Stimulated activated CD8-positive, alpha-beta memory T cell treated with anti-CD3 and anti-CD28 coated beads, Interleukin-15, amount 100 ng/mL, for 4 hours (primary cell): Measurements from ENCODE around the gene WDR49.

ENCODE experiments used
- DNase-seq, 2 donors: peaks; one replicate each; pipeline ENCODE4 v3.0.0-alpha.2; 2020; ENCODE audit warnings: low read depth in 2 of 2

WDR49 gene

DNA sequence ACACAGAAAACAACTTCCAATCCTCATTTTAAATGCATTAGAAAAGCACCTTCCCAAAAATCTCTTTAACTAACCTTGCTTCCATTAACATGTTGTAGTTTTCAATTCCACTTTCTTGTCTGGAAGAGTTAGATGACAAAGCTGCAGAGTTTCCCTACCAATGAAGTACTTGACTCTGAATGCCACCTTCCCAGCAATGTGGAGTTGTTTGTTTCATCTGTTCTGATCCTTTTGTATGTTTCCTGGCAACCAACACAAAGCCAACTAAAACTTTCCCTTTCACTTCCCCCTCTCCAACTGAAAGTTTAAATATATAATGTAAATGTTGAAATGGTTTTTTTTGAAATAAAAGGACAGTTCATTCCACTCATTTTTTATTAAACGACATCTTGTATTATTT lies at the start of gene WDR49:
WDR49 (minus strand) TSS at position 183 of the 400 bp plus-strand sequence. CDS start 517 bp downstream, outside the sequence.
- no peak for DNase-seq

- no peak for DNase-seq
Measured at GRCh38 chr3:167700926-167701325, 47.2 kb upstream of the WDR49 start.

GRCh38 chr3:167700046-167700445 lies 46.3 kb upstream of the WDR49 start:
- DNase-seq, result no peak

GRCh38 chr3:167694121-167694520 lies 40.4 kb upstream of the WDR49 start:
- DNase-seq, result no peak

- no peak for DNase-seq
Measured at GRCh38 chr3:167691366-167691765, 37.6 kb upstream of the WDR49 start.

DNA sequence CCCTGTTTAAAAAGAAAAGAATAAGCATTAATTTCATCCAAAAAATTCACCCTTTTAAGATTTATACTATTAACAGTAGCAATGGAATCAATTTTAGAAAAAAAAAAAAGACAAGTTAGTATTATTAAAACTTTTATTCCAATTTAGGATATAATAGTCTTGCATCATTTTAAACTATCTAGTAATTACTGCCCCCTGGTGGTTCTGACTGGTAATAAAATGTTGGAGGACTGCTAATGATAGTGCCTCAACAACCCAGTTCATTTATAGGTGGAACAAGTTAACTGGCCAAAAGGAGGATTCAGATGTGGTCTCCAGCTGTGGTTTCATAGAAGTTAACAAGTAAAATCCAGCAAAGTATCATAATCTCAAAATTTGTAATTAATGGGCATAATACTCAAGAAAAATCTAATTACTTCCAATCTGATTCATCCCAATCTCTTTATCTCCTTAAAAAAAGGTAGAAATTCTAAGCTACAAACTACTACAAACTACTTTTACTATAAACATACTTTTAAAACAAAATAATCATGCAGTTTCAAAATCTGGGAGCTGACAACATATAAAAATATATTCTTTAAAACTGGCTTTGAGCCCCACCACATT lies 30.7 kb upstream of the WDR49 start:
- DNase-seq, result peak in 1 of 2 donors; percentile 5

DNA sequence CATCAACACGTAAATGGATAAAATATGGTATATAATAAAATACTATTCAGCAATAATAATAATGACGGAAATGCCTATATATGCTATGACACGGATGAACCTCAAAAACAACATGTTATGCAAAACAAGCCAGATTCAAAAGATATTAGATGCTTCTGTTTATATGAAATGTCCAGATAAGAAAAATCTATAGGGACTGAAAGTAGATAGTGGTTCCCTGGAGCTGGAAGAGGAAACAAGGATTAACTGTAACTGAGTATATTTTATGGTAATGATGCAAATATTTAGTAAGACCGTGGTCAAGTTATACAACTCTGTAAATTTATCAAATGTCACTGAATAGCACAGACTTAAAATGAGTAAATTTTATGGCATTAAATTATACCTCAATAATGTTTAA lies 25.8 kb upstream of the WDR49 start:
- no peak for DNase-seq

DNA sequence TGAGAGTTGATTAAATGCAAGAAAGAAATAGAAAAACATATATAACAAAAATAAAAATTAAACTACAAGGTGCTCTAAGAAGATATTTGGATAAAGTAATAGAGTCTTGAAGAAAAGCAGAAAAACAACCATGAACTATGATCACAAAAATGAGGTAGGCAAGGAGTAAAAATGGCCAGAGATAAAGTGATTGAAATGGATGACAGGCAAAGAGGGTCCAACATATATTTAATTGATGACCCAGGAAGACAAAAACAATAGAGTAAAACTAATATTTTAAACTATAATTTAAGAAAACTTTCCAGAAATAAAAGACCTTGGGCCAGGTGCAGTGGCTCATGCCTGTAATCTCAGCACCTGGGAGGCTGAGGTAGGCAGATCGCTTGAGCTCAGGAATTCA lies 22.1 kb upstream of the WDR49 start:
- DNase-seq, result no peak

- no peak for DNase-seq
Measured at GRCh38 chr3:167673221-167673620, 19.5 kb upstream of the WDR49 start.

DNA sequence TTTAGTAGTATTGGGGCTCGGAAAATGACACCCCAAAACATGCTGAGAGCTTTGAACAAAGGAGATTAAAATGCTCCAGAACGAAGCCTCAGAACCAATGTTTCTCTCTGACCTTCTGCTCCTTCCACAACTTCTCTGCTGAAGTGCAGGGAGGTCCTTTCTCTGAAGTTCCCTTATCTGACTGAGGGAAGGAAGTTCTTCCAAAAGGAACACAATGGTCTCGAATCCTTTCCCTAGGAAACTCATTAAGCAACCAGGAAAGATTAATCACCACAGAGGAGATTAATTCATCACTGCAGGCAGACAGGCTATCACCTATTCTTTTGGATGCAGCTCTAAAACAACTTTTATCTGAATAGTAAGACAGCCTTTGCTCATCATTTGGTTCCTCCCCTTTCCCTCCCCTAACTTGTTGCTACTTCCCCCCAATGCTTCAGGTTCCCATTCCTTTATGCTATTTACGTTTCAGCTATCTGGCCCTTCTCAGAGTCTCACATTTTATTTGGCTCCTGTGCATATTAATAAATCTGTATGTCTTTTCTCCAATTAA lies 18.2 kb upstream of the WDR49 start:
- no peak for DNase-seq

GRCh38 chr3:167669699-167670098 lies 16.0 kb upstream of the WDR49 start:
- DNase-seq, result no peak

- no peak for DNase-seq
Measured at GRCh38 chr3:167668651-167669050, 14.9 kb upstream of the WDR49 start.

GRCh38 chr3:167666563-167666962 lies 12.8 kb upstream of the WDR49 start:
- no peak for DNase-seq

DNA sequence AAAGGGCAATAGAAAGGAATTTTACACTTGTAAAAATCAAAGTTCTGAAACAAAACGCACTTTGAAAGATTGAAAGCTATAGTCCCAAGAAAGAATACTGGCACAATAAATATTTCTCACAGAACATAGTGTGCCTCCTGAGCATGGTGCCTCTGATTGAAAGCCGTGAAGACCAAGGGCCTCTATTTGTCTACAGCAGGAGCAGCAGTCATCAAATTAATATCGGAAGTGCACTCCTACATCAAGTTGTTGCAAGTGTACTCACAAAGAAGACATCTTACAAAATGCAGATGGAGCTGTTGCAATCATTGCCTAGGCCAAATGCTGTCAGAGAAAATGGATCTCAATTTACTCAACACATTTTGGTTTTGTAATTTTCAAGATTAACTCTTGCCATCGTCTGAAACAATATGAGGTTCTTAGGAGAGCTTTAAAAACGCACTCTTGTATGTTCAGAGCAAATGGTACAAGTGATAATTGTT lies 9.2 kb upstream of the WDR49 start:
- DNase-seq, result no peak

DNA sequence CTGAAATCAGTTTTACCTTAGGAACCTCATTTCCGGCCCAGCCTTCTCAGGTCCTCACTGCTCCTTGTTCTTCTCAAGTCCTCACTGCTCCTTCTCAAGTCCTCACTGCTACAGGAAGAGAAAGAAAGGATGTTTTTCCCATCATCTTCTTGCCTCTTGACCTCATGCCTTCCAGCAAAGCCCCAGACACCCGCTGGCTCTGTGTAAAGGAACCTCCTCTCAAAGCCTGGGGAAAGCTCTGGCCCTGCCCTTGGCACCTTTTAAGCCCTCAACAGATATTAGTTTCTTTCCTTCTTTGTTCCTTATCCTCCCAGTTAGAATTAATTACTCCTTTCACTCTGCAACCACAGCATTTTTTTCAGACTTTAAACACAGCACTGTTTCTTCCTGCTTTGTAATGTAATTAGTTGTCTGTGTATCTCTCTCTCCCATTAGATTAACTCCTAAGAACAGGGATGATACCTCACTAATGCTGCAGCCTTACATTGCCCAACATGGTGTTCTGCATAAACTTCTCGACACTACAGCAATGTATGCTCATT lies 4.0 kb upstream of the WDR49 start:
- DNase-seq, result no peak

DNA sequence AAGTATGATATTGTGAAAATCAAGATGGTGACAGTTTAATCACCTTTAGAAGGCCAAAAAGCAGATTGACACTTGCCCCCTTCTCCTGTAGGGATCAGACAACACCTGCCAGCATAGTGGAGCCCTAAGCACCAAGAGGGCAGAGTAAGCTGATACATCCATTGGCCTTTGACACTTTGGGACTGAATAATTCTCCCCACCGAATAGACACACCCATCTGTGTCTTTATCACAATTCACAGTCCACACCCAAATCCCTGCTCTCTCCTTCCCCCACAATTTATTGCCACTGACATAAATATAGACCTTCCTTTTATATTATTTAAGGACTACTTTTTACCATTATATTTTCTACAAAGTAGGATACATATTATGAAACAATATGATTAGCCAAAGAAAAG lies 3.1 kb upstream of the WDR49 start:
- DNase-seq, result no peak

DNA sequence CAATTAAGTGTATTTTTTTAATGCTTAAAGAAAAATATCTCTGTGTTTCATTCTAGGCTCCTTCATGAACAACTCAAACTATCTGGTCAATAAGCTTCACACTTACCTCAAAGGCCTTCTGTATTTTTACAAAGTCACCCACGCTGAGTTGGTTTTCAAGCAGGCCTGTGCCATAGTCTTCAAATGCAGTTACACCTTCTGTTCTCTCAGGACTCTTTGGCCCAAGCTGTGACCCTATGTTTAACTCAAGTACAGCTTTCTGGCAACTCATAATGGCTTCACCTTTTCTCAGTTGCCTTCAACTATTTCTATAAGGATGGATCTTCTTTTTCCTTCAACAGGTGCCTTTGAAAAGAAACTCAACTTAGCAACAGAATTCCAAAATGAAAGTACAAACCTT lies 587 bp downstream of the WDR49 start:
- DNase-seq, result no peak

DNA sequence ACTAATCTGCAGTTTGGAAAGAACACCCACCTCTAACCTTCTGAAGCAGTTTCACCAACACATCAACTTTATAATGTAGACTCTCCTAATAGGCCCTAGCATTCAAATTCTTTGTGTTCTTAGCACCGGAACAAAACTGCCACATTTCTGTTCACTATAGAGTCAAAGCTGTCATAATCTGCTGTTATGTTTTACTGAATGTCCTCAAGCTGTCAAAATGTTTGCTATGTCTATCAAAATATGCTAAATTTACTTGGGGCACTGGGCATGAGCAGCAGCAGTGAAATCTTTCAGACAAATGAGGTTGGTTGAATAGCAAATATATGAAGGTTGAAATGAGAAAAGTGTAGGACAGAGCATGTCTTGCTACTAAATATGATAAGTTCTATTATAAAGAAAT lies 1.9 kb downstream of the WDR49 start:
- DNase-seq, result no peak

DNA sequence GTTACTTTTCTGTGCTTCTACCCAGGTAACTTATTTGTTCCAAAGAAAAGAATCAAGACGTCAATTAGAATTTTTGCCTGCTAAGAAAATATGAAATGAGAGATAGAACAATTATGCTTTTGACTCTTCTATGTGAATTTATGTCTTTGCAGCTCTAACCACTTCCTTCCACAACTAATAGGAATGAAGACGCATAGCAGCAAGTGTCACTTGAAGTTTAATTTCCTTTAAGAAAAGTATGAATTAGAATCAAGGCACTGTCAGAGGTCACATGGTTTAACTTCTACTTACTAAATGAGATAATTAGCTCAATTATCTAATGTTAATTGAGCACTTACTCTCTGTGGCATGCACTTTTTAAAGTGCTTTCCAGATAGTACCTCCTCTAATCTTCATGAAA lies 3.3 kb downstream of the WDR49 start:
- no peak for DNase-seq

GRCh38 chr3:167649746-167650145 lies 4.0 kb downstream of the WDR49 start:
- no peak for DNase-seq

- DNase-seq, result no peak
Measured at GRCh38 chr3:167644611-167645010, 9.1 kb downstream of the WDR49 start.

- DNase-seq, result no peak
Measured at GRCh38 chr3:167631471-167631870, 22.3 kb downstream of the WDR49 start.

GRCh38 chr3:167626490-167626889 lies 27.3 kb downstream of the WDR49 start:
- no peak for DNase-seq

DNA sequence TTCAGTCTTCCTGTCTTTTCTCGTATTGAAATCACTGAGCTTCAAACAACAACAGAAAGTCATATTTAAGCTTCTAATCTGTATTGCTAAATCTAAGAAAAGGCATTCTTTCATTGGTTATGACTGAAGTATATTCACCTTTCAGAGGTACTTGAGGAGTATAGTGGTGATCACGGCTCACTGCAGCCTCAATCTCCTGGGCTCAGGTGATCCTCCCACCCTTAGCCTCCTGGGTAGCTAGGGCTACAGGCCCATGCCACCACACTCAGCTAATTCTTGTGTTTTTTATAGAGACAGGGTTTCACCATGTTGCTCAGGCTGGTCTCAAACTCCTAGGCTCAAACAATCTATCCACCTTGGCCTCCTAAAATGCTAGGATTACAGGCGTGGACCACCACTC lies 38.7 kb downstream of the WDR49 start:
- DNase-seq, result no peak
